H1 (cell line): ENCODE data around the gene FRMD3. TPM values are rescaled to one million over a fixed set of nuclear protein-coding genes. Genes with fewer than 3 reads are reported as not detected.

ENCODE experiments used
- CTCF ChIA-PET: fragments of 300-600 bp; sonication (Branson Sonifier 250); formaldehyde crosslinking; loops from one replicate; lab custom pipeline; 2021; ENCODE audit not compliant: partially characterized antibody; lab: Charles Lee
- POLR2A ChIA-PET: fragments of 300-600 bp; sonication (Branson Sonifier 250); formaldehyde crosslinking; loops from one replicate; lab custom pipeline; 2021; ENCODE audit warnings: inconsistent platforms; ENCODE audit not compliant: partially characterized antibody; lab: Charles Lee
- DNase-seq, 2 experiments: peaks; one replicate each; pipeline versions ENCODE4 v3.0.0 to v3.0.0-alpha.2; 2010 to 2022; ENCODE audit warnings: low spot score in 2 of 2, low read depth in 1 of 2, mixed read lengths in 1 of 2
- FAIRE-seq: peaks from 2 replicates; lab custom pipeline; 2011; peaks lifted over from hg19 to GRCh38; lab: Jason Lieb, UNC
- H2AFZ ChIP-seq: 2 replicates; pipeline ENCODE4 v1.8.1; 2012; ENCODE audit warnings: low read length, inconsistent platforms
- H2AK5ac ChIP-seq: 2 replicates; pipeline ENCODE4 v1.6.1; 2013; ENCODE audit warnings: low read depth, low read length
- H2BK120ac ChIP-seq: replicated peaks from 2 replicates; pipeline ENCODE3; 2013; ENCODE audit warnings: low read depth, low read length, inconsistent platforms
- H2BK12ac ChIP-seq: 2 replicates; pipeline ENCODE4 v1.6.1; 2013; ENCODE audit warnings: low read depth, low read length
- H2BK15ac ChIP-seq: 2 replicates; pipeline ENCODE4 v1.6.1; 2013; ENCODE audit warnings: low read length
- H2BK20ac ChIP-seq: 2 replicates; pipeline ENCODE4 v1.6.1; 2013; ENCODE audit warnings: low read length
- H2BK5ac ChIP-seq: 2 replicates; pipeline ENCODE4 v1.6.1; 2013; ENCODE audit warnings: low read depth, low read length
- H3K14ac ChIP-seq: 2 replicates; pipeline ENCODE4 v1.6.1; 2013; ENCODE audit warnings: inconsistent platforms; ENCODE audit not compliant: insufficient read length
- H3K18ac ChIP-seq: 2 replicates; pipeline ENCODE4 v1.6.1; 2013; ENCODE audit warnings: low read length; ENCODE audit errors: extremely low read depth
- H3K23ac ChIP-seq: 2 replicates; pipeline ENCODE4 v1.6.1; 2013; ENCODE audit warnings: inconsistent platforms; ENCODE audit not compliant: insufficient read length
- H3K23me2 ChIP-seq: 2 replicates; pipeline ENCODE4 v1.6.1; 2013; ENCODE audit warnings: low read depth, low read length
- H3K27ac ChIP-seq: 2 replicates; pipeline ENCODE4 v1.6.1; 2011; ENCODE audit warnings: low read depth, low read length, inconsistent platforms
- H3K27me3 ChIP-seq, 4 experiments: replicated peaks in 1 of 4; 1 replicate in 1 of 4; 2 replicates in 3 of 4; pipeline versions ENCODE4 v1.6.1 to v1.8.1; 2011 to 2013; ENCODE audit warnings: low read length in 3 of 4, mild to moderate bottlenecking in 3 of 4, inconsistent platforms in 2 of 4, mixed read lengths in 2 of 4, moderate library complexity in 1 of 4; ENCODE audit not compliant: control insufficient read depth in 3 of 4, insufficient read depth in 3 of 4; ENCODE audit errors: extremely low read depth in 1 of 4
- H3K36me3 ChIP-seq, 4 experiments: 2 replicates each; pipeline versions ENCODE4 v1.6.1 to v1.8.1; 2011 to 2013; ENCODE audit warnings: mild to moderate bottlenecking in 4 of 4, low read length in 3 of 4, moderate library complexity in 2 of 4, control low read depth in 1 of 4, inconsistent platforms in 1 of 4; ENCODE audit not compliant: insufficient read depth in 4 of 4, control insufficient read depth in 2 of 4
- H3K4ac ChIP-seq: replicated peaks from 2 replicates; pipeline ENCODE3; 2013; ENCODE audit warnings: low read length, low read depth, mixed read lengths, inconsistent platforms; ENCODE audit not compliant: insufficient read length
- H3K4me1 ChIP-seq, 4 experiments: replicated peaks in 1 of 4; 1 replicate in 1 of 4; 2 replicates in 3 of 4; pipeline versions ENCODE4 v1.6.1 to v1.8.1; 2011 to 2013; ENCODE audit warnings: low read length in 3 of 4, inconsistent platforms in 2 of 4, mixed read lengths in 1 of 4; ENCODE audit not compliant: insufficient read depth in 4 of 4, control insufficient read depth in 3 of 4
- H3K4me2 ChIP-seq, 2 experiments: 2 replicates each; pipeline versions ENCODE4 v1.6.1 to v1.8.1; 2011 to 2013; ENCODE audit warnings: low read depth in 2 of 2, low read length in 2 of 2, control low read depth in 1 of 2, inconsistent platforms in 1 of 2, mild to moderate bottlenecking in 1 of 2; ENCODE audit not compliant: insufficient read depth in 1 of 2
- H3K4me3 ChIP-seq, 4 experiments: fragments of 200-600, 300-600 bp in 1 of 4; sonication (generic), shearing (Covaris generic), sonication (Bioruptor Twin) in 1 of 4; 2 replicates each; pipeline versions ENCODE4 v1.5.1 to v1.8.1; 2011 to 2016; ENCODE audit warnings: low read length in 4 of 4, low read depth in 3 of 4, control low read depth in 2 of 4, inconsistent platforms in 2 of 4, mild to moderate bottlenecking in 2 of 4, mixed read lengths in 1 of 4, moderate library complexity in 1 of 4; ENCODE audit not compliant: insufficient read depth in 2 of 4; ENCODE audit errors: extremely low read depth in 1 of 4
- H3K56ac ChIP-seq: replicated peaks from 2 replicates; pipeline ENCODE3; 2013; ENCODE audit warnings: low read depth, mild to moderate bottlenecking, mixed read lengths, low read length, inconsistent platforms; ENCODE audit not compliant: insufficient read length
- H3K79me1 ChIP-seq: 2 replicates; pipeline ENCODE4 v1.6.1; 2013; ENCODE audit warnings: low read depth, low read length, control low read depth
- H3K79me2 ChIP-seq, 2 experiments: 2 replicates each; pipeline versions ENCODE4 v1.6.1 to v1.8.1; 2012 to 2013; ENCODE audit warnings: low read length in 2 of 2, mild to moderate bottlenecking in 2 of 2, inconsistent platforms in 1 of 2; ENCODE audit not compliant: insufficient read depth in 2 of 2, control insufficient read depth in 1 of 2
- H3K9ac ChIP-seq, 4 experiments: replicated peaks in 1 of 4; 1 replicate in 1 of 4; 2 replicates in 3 of 4; pipeline versions ENCODE4 v1.6.1 to v1.8.1; 2011 to 2013; ENCODE audit warnings: low read depth in 3 of 4, low read length in 3 of 4, control low read depth in 2 of 4, mild to moderate bottlenecking in 2 of 4, moderate library complexity in 2 of 4, inconsistent platforms in 1 of 4; ENCODE audit errors: extremely low read depth in 1 of 4
- H3K9me3 ChIP-seq, 2 experiments: 2 replicates each; pipeline versions ENCODE4 v1.6.1 to v1.8.1; 2012 to 2013; ENCODE audit warnings: mild to moderate bottlenecking in 2 of 2, moderate library complexity in 2 of 2, control low read depth in 1 of 2, inconsistent platforms in 1 of 2, low read depth in 1 of 2, low read length in 1 of 2, mixed read lengths in 1 of 2; ENCODE audit not compliant: insufficient read depth in 2 of 2
- H4K20me1 ChIP-seq, 2 experiments: replicated peaks in 1 of 2; 2 replicates each; pipeline versions ENCODE3 to v1.8.1; 2011 to 2013; ENCODE audit warnings: inconsistent platforms in 2 of 2, low read length in 2 of 2, mild to moderate bottlenecking in 1 of 2; ENCODE audit not compliant: insufficient read depth in 2 of 2, control insufficient read depth in 1 of 2
- H4K5ac ChIP-seq: 2 replicates; pipeline ENCODE4 v1.6.1; 2013; ENCODE audit warnings: low read length, low read depth, mixed read lengths, inconsistent platforms; ENCODE audit not compliant: insufficient read length
- H4K8ac ChIP-seq: 2 replicates; pipeline ENCODE4 v1.8.0; 2013; ENCODE audit warnings: mild to moderate bottlenecking, moderate library complexity, low read length, inconsistent platforms; ENCODE audit not compliant: insufficient read depth; ENCODE audit errors: extremely low read depth
- H4K91ac ChIP-seq: replicated peaks from 2 replicates; pipeline ENCODE3; 2013; ENCODE audit warnings: low read length, mixed read lengths, inconsistent platforms; ENCODE audit not compliant: insufficient read length
- ASH2L ChIP-seq: fragments of 200-600, 300-600 bp; sonication (generic); IDR thresholded peaks from one replicate; pipeline ENCODE4 v1.7.1; 2017; ENCODE audit warnings: low read length
- BACH1 ChIP-seq: IDR thresholded peaks from 2 replicates; pipeline ENCODE4 v1.6.1; 2012; ENCODE audit warnings: low read length, improper control_type of control experiment
- CHD2 ChIP-seq: IDR thresholded peaks from 2 replicates; pipeline ENCODE4 v1.6.1; 2012; ENCODE audit warnings: low read length, improper control_type of control experiment
- CREB1 ChIP-seq: IDR thresholded peaks from 2 replicates; pipeline ENCODE4 v1.6.1; 2012; ENCODE audit warnings: inconsistent platforms
- FOSL1 ChIP-seq: IDR thresholded peaks from 2 replicates; pipeline ENCODE4 v1.6.1; 2011; ENCODE audit warnings: mild to moderate bottlenecking, low read depth, low read length, moderate library complexity; ENCODE audit not compliant: insufficient read depth
- KDM5A ChIP-seq: fragments of 200-600 bp; IDR thresholded peaks from 2 replicates; pipeline ENCODE4 v1.7.1; 2012; ENCODE audit warnings: mild to moderate bottlenecking, low read length, inconsistent platforms, mixed read lengths
- MAFK ChIP-seq: IDR thresholded peaks from 2 replicates; pipeline ENCODE4 v1.6.1; 2012; ENCODE audit warnings: low read depth, mild to moderate bottlenecking, improper control_type of control experiment, low read length
- NRF1 ChIP-seq: IDR thresholded peaks from 2 replicates; pipeline ENCODE4 v1.6.1; 2011; ENCODE audit warnings: mild to moderate bottlenecking, low read depth, low read length, improper control_type of control experiment
- POU5F1 ChIP-seq: IDR thresholded peaks from 2 replicates; pipeline ENCODE4 v1.6.1; 2011; ENCODE audit warnings: low read depth, mild to moderate bottlenecking, low read length, moderate library complexity
- SP2 ChIP-seq: IDR thresholded peaks from 2 replicates; pipeline ENCODE4 v1.6.1; 2012; ENCODE audit warnings: mild to moderate bottlenecking, low read length, inconsistent platforms
- TAF7 ChIP-seq: optimal IDR thresholded peaks from 2 replicates; pipeline ENCODE3; 2011; ENCODE audit warnings: low read depth, mild to moderate bottlenecking, inconsistent platforms, low read length, moderate library complexity, borderline replicate concordance
- WGBS, 2 experiments: shearing (Covaris generic) in 1 of 2; methylation state at CpG; one replicate each; pipeline versions ENCODE4 v1.1.6 to v1.1.7; 2013 to 2015; ENCODE audit warnings: low lambda C conversion rate in 2 of 2, mixed read lengths in 2 of 2, inconsistent platforms in 1 of 2, low coverage in 1 of 2, missing lambda C conversion rate in 1 of 2; ENCODE audit not compliant: insufficient replicate concordance in 2 of 2, insufficient coverage in 1 of 2, insufficient read length in 1 of 2; ENCODE audit errors: extremely low coverage in 1 of 2, missing lambda C conversion rate in 1 of 2; 5-methylcytosine and 5-hydroxymethylcytosine counted together
- polyA plus RNA-seq, 7 experiments: library from polyadenylated mRNA; depleted of rRNA in 3 of 7; stranded (reverse) in 5 of 7; unstranded in 2 of 7; fragments of >200 nt in 5 of 7; fragments of 200-250 nt in 2 of 7; gene quantifications; 1 replicate in 5 of 7; 2 replicates in 1 of 7; 4 replicates in 1 of 7; pipeline versions ENCODE4 v1.2.1 to v1.2.3, GENCODE V29; 2011 to 2013; ENCODE audit warnings: missing spikeins in 2 of 7, mixed read lengths in 2 of 7
- total RNA-seq: library from RNA; stranded (reverse); fragmentation: NEBNext Ultra II Directional; extraction: Animal tissue kit (Norgen Biotek cat#: 25700); gene quantifications from 2 replicates; pipeline ENCODE4 v1.2.1, GENCODE V29; 2021
- TF ChIP-seq, protein P1 (sequence below): IDR thresholded peaks from 2 replicates; pipeline ENCODE4 v1.6.1; 2012; ENCODE audit warnings: inconsistent platforms
- TF ChIP-seq, protein P2 (sequence below), 3 experiments: IDR thresholded peaks; 1 replicate in 2 of 3; 2 replicates in 1 of 3; pipeline versions ENCODE4 v1.5.1 to v1.6.1; 2011; ENCODE audit warnings: low read length in 3 of 3, mild to moderate bottlenecking in 3 of 3, inconsistent platforms in 2 of 3, low read depth in 1 of 3, moderate library complexity in 1 of 3; ENCODE audit not compliant: insufficient read depth in 1 of 3; ENCODE audit errors: control extremely low read depth in 1 of 3

FRMD3 gene
- total and polyA plus RNA-seq, 2 of the 8 experiments (the other 6 are each of a cell fraction or from before 2014, with no cell fraction given) = 0.15 to 1.4 TPM

DNA sequence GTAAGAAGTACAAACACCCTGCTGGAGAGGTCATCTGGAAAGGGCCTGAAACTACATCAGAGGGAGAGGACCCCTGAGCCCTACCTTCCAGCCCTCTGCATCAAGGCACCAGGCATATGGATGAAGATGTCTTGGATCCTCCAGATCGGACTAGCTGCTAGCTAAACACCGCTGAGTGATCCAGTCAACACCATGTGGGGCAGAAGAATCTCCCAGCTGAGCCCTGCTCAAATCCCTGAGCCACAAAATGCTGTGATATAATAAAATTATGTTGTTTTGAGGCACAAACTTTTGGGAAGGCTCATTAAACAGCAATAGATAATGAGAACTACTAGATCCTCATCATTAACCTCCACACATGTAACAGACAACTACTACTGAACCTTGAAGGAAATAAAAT is 155.2 kb downstream of the FRMD3 start:
- no peak overlapping the region for H2BK15ac ChIP-seq
- H3K14ac ChIP-seq = no peak overlapping the region
- no peak overlapping the region for H2BK12ac ChIP-seq
- H4K8ac ChIP-seq = no peak overlapping the region
- no peaks in the 10 kb centered on the region for H3K23me2 ChIP-seq
- ChIA-PET POLR2A (no interaction called here), CTCF (interaction anchor here (1.1 kb wide), 1 partner anchor 19 kb away, joined by 3 read pairs; no protein-coding TSS in a partner anchor)
- no peak overlapping the region for H3K9ac ChIP-seq
- no peak overlapping the region for H3K4me3 ChIP-seq
- no peak overlapping the region for H2AFZ ChIP-seq
- WGBS, 2 experiments = 93% methylated on average over 2 of the region's 2 CpGs; no CpG with 5 or more reads in 1 of the 2 experiments
- H2BK120ac ChIP-seq = no peak overlapping the region
- H3K27ac ChIP-seq = no peak overlapping the region
- H3K79me2 ChIP-seq = no peaks in the 10 kb centered on the region
- H3K9me3 ChIP-seq = 0 out of 4 replicates have a peak, but pooled peaks cover 0 to 5% of the 10 kb centered on the region in 2 experiments
- H3K79me1 ChIP-seq = no peaks in the 10 kb centered on the region
- H3K4me1 ChIP-seq = no peaks in the 10 kb centered on the region
- no peaks in the 10 kb centered on the region for H3K27me3 ChIP-seq
- no peaks in the 10 kb centered on the region for H4K20me1 ChIP-seq
- no peaks in the 10 kb centered on the region for H3K36me3 ChIP-seq
- DNase-seq (no peak), FAIRE-seq (no peak)
- no peak overlapping the region for H4K91ac ChIP-seq
- H2BK20ac ChIP-seq = no peak overlapping the region
- H3K23ac ChIP-seq = no peak overlapping the region
- H3K56ac ChIP-seq = no peak overlapping the region
- no peak overlapping the region for H3K4ac ChIP-seq
- H2BK5ac ChIP-seq = no peak overlapping the region
- H2AK5ac ChIP-seq = no peak overlapping the region
- H3K18ac ChIP-seq = no peak overlapping the region
- no peak overlapping the region for H3K4me2 ChIP-seq
- H4K5ac ChIP-seq = no peak overlapping the region
- TF ChIP-seq, protein P1, sequence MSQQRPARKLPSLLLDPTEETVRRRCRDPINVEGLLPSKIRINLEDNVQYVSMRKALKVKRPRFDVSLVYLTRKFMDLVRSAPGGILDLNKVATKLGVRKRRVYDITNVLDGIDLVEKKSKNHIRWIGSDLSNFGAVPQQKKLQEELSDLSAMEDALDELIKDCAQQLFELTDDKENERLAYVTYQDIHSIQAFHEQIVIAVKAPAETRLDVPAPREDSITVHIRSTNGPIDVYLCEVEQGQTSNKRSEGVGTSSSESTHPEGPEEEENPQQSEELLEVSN = no peak
- TF ChIP-seq ASH2L = no peak
- TF ChIP-seq POU5F1 = no peak
- TF ChIP-seq, protein P2, sequence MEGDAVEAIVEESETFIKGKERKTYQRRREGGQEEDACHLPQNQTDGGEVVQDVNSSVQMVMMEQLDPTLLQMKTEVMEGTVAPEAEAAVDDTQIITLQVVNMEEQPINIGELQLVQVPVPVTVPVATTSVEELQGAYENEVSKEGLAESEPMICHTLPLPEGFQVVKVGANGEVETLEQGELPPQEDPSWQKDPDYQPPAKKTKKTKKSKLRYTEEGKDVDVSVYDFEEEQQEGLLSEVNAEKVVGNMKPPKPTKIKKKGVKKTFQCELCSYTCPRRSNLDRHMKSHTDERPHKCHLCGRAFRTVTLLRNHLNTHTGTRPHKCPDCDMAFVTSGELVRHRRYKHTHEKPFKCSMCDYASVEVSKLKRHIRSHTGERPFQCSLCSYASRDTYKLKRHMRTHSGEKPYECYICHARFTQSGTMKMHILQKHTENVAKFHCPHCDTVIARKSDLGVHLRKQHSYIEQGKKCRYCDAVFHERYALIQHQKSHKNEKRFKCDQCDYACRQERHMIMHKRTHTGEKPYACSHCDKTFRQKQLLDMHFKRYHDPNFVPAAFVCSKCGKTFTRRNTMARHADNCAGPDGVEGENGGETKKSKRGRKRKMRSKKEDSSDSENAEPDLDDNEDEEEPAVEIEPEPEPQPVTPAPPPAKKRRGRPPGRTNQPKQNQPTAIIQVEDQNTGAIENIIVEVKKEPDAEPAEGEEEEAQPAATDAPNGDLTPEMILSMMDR (IDR thresholded peaks at IDR 0.05; ENCODE audit: control extremely low read depth in 1 of 3, insufficient read depth in 1 of 3, low read depth in 1 of 3, low read length in 3 of 3) = no peak
- TF ChIP-seq NRF1 = no peak
- TF ChIP-seq CHD2 = no peak
- no peak for TF ChIP-seq KDM5A
- TF ChIP-seq MAFK = no peak
- no peak for TF ChIP-seq TAF7
- TF ChIP-seq SP2 = no peak
- no peak for TF ChIP-seq CREB1
- TF ChIP-seq BACH1 = no peak
- TF ChIP-seq FOSL1 = no peak
